OCI-LY3 (cell line): ENCODE results near the gene CMC4.

Source experiments
- EZH2phosphoT487 ChIP-seq: fragments of 200-600 bp; shearing (Covaris generic); IDR thresholded peaks from 2 replicates; pipeline ENCODE4 v1.6.1; 2018; ENCODE audit warnings: antibody characterized with exemption, mixed run types, low read depth
- TF ChIP-seq, protein P1 (sequence below): fragments of 200-600, 300-600 bp; sonication (generic); IDR thresholded peaks from 2 replicates; pipeline ENCODE4 v1.5.1; 2014; ENCODE audit warnings: antibody characterized with exemption, low read length, low read depth

DNA sequence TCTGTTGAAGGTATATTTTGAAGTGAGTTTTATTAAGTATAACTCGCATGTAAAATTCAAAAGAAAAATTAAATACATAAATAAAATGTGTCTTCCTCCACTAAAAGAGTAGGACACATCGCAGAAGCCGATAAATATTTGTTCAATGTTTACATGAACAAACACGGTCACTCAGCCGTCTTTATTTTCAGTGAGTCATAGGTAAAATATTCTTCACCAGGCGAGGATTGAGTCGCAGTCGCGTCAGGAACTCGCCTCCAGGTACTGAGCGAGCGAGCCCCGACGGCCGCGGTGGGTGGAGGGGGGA lies 44.6 kb downstream of the CMC4 start:
- TF ChIP-seq, protein P1, sequence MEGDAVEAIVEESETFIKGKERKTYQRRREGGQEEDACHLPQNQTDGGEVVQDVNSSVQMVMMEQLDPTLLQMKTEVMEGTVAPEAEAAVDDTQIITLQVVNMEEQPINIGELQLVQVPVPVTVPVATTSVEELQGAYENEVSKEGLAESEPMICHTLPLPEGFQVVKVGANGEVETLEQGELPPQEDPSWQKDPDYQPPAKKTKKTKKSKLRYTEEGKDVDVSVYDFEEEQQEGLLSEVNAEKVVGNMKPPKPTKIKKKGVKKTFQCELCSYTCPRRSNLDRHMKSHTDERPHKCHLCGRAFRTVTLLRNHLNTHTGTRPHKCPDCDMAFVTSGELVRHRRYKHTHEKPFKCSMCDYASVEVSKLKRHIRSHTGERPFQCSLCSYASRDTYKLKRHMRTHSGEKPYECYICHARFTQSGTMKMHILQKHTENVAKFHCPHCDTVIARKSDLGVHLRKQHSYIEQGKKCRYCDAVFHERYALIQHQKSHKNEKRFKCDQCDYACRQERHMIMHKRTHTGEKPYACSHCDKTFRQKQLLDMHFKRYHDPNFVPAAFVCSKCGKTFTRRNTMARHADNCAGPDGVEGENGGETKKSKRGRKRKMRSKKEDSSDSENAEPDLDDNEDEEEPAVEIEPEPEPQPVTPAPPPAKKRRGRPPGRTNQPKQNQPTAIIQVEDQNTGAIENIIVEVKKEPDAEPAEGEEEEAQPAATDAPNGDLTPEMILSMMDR = no peak
- no peak for TF ChIP-seq EZH2phosphoT487
